HG03064 (cell line): Measurements from ENCODE around the gene PXYLP1.

ENCODE experiments used
- ATAC-seq: cut with Tn5 transposase; IDR thresholded peaks from one replicate; pipeline ENCODE4 v1.9.1; 2021; ENCODE audit warnings: low read depth; ENCODE audit not compliant: unreplicated experiment

Gene PXYLP1

GRCh38 chr3:141341536-141341935, 109.9 kb downstream of the PXYLP1 start:
- ATAC-seq = no peak

DNA sequence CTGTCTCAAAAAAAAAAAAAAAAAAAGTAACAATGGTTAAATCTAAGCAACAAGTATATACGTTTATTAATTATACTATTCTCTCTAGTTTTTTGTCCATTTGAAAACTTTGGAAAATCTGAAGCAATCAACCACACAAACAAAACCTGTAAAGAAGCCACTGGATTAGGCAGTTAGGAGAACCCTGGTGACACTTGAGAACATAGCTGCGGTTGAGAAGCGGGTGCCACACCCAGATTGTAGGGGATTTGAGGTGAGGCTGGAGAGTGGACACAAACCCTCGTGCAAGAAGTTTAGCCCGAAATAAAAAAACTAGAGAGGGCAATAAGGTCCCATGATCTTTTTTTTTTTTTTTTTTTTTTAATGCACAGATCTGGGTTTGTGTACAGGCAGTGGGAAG, 110.8 kb downstream of the PXYLP1 start:
- no peak for ATAC-seq

DNA sequence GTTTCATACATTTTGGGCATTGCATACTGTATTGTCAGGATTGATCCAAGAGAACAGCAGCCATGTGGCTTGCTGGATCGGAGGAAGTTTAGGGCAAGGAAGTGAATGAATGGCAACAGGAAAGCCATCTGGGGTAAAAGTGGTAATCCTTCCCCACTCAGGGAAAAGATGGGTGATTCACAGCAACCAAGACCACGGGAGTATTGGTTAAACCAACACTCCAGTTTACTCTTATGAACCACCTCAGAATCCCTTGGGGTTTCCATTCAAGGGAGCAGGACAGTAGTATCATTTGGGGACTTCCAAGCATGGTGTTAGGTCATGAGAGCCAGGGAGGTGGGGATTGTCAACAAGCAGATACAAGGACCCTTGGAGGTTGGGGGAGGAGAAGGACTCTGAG, 111.5 kb downstream of the PXYLP1 start:
- ATAC-seq = no peak

DNA sequence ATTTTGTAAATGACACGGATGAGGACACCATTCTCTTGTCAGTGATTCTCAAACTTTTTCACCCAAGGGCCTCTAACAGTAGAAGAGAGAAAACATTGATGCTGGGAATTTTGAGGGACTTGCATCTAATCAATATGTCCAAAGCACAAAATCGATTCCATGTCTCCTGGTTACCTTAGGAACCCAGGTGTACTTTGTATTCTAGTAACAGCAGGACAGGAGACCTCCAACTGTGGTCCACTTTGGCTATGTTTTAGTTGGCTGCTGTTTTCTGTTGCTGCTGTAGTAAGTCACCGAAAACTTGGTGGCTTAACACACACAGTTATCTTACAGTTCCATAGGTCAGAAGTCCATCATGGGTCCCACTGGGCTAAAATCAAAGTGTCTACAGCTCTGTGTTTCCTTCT, 112.2 kb downstream of the PXYLP1 start:
- ATAC-seq = no peak
